Ammon's horn (tissue), 1 donor: Measurements from ENCODE around the gene UBE2L5.
"Not testable (repeated sequence)": the region's sequence is repeated elsewhere in the genome, so short reads cannot be mapped to it uniquely, and the experiment has no call there.

Source experiments
- DNase-seq: peaks from one replicate; pipeline ENCODE4 v3.0.0-alpha.2; 2016; ENCODE audit warnings: low spot score

Gene UBE2L5

GRCh38 chr13:30440910-30441703 lies 18.8 kb downstream of the UBE2L5 start:
- no peak for DNase-seq

- DNase-seq = no peak
These were observed 20.6 kb downstream of the UBE2L5 start for GRCh38 chr13:30442926-30443325.

- DNase-seq = not testable (repeated sequence)
These were observed 21.2 kb downstream of the UBE2L5 start for GRCh38 chr13:30443491-30443890.

- DNase-seq = no peak
These were observed 21.7 kb downstream of the UBE2L5 start for GRCh38 chr13:30443957-30444404.

GRCh38 chr13:30446126-30446500 lies 23.8 kb downstream of the UBE2L5 start:
- DNase-seq = no peak

- DNase-seq = no peak
These were observed 26.1 kb downstream of the UBE2L5 start for GRCh38 chr13:30448441-30448840.

- no peak for DNase-seq
These were observed 27.8 kb downstream of the UBE2L5 start for GRCh38 chr13:30450066-30450465.

- DNase-seq = not testable (repeated sequence)
These were observed 29.2 kb downstream of the UBE2L5 start for GRCh38 chr13:30451476-30451875.

- no peak for DNase-seq
These were observed 31.4 kb downstream of the UBE2L5 start for GRCh38 chr13:30453727-30454126.

- no peak for DNase-seq
These were observed 32.7 kb downstream of the UBE2L5 start for GRCh38 chr13:30454991-30455390.

GRCh38 chr13:30456290-30456689 lies 34.0 kb downstream of the UBE2L5 start:
- DNase-seq = no peak

GRCh38 chr13:30457306-30457891 lies 35.1 kb downstream of the UBE2L5 start:
- DNase-seq = no peak

GRCh38 chr13:30461279-30462066 lies 39.2 kb downstream of the UBE2L5 start:
- DNase-seq = peak; percentile 45

- DNase-seq = peak; percentile 61
These were observed 41.6 kb downstream of the UBE2L5 start for GRCh38 chr13:30463787-30464495.

GRCh38 chr13:30464496-30465342 lies 42.4 kb downstream of the UBE2L5 start:
- DNase-seq = peak; percentile 84

GRCh38 chr13:30465343-30465592 lies 43.0 kb downstream of the UBE2L5 start:
- DNase-seq = no peak

- DNase-seq = peak; percentile 99
These were observed 43.5 kb downstream of the UBE2L5 start, which contains the start of gene HMGB1 for GRCh38 chr13:30465593-30466357. HMGB1 (minus strand) TSS chr13:30465936; CDS start chr13:30463680, 2,256 bp downstream.

- no peak for DNase-seq
These were observed 44.0 kb downstream of the UBE2L5 start for GRCh38 chr13:30466358-30466714.

GRCh38 chr13:30466841-30467252 lies 44.6 kb downstream of the UBE2L5 start:
- DNase-seq = no peak

- DNase-seq = no peak
These were observed 51.4 kb downstream of the UBE2L5 start for GRCh38 chr13:30473675-30474074.
